RWPE1 (cell line): ENCODE results near the gene MBL2.
A peak's percentile ranks its signal among the peaks of the same experiment; 100 is the strongest.

ENCODE experiments used
- CTCF ChIA-PET: fragments of 350-600 bp; sonication (Branson Sonifier 250); formaldehyde crosslinking; extraction: SDS; loops from one replicate; lab custom pipeline; 2021; lab: Yijun Ruan, JAX
- POLR2A ChIA-PET: fragments of 400-600 bp; formaldehyde crosslinking; extraction: SDS; loops from one replicate; lab custom pipeline; 2020; ENCODE audit warnings: antibody characterized with exemption; ENCODE audit not compliant: low non-redundant PET; lab: Yijun Ruan, JAX
- DNase-seq: peaks from one replicate; pipeline ENCODE4 v3.0.0; 2012; ENCODE audit warnings: low spot score
- H3K27ac ChIP-seq: fragments of 450-650 bp; 2 replicates; pipeline ENCODE4 v1.5.1; 2017
- CTCF ChIP-seq: fragments of 450-650 bp; conservative IDR thresholded peaks from 2 replicates; pipeline ENCODE4 v1.5.1; 2017; ENCODE audit warnings: low read depth, mild to moderate bottlenecking

MBL2 gene

GRCh38 chr10:52772623-52773022 lies at the start of gene MBL2:
Gene MBL2, minus strand, starts transcription at chr10:52772784. Its CDS starts 1,149 bp downstream, at chr10:52771635.
- POLR2A ChIA-PET: interaction anchor here (0.6 kb wide), 1 partner anchor 339 kb away, joined by 3 read pairs; no protein-coding TSS in a partner anchor
- no peak within 1 kb of the TSS for H3K27ac ChIP-seq
- no peak for DNase-seq
- CTCF ChIA-PET: interaction anchor here (0.6 kb wide), 2 partner anchors 32 to 1645 kb away, joined by 3 to 6 read pairs; no protein-coding TSS in a partner anchor
- no peak for TF ChIP-seq CTCF

- no peak for DNase-seq
- no peak overlapping the region for H3K27ac ChIP-seq
- ChIA-PET CTCF (interaction anchor here (0.5 to 0.6 kb wide), 2 partner anchors 840 to 1040 kb away, joined by 3 read pairs; no protein-coding TSS in a partner anchor), POLR2A (no interaction called here)
- TF ChIP-seq CTCF: no peak
These were observed 47.7 kb upstream of the MBL2 start for GRCh38 chr10:52820309-52820708.

- DNase-seq: peak; percentile 44
- ChIA-PET CTCF (interaction anchor here (0.5 to 1.4 kb wide), 9 partner anchors 37 to 1415 kb away, joined by 3 to 11 read pairs (median 3); no protein-coding TSS in a partner anchor), POLR2A (no interaction called here)
- peak; percentile 71 for TF ChIP-seq CTCF
- H3K27ac ChIP-seq: no peak overlapping the region
These were observed 45.4 kb upstream of the MBL2 start for GRCh38 chr10:52818019-52818418.

- ChIA-PET CTCF (interaction anchor here (0.6 kb wide), 1 partner anchor 316 kb away, joined by 3 read pairs; no protein-coding TSS in a partner anchor), POLR2A (no interaction called here)
- H3K27ac ChIP-seq: no peak overlapping the region
- no peak for DNase-seq
- TF ChIP-seq CTCF: no peak
These were observed 41.9 kb upstream of the MBL2 start for GRCh38 chr10:52814506-52814905.

GRCh38 chr10:52811776-52812175 lies 39.2 kb upstream of the MBL2 start:
- ChIA-PET POLR2A (no interaction called here), CTCF (interaction anchor here (0.5 kb wide), 1 partner anchor 624 kb away, joined by 7 read pairs; no protein-coding TSS in a partner anchor)
- H3K27ac ChIP-seq: no peak overlapping the region
- no peak for TF ChIP-seq CTCF
- DNase-seq: no peak

GRCh38 chr10:52810761-52811160 lies 38.2 kb upstream of the MBL2 start:
- TF ChIP-seq CTCF: no peak
- ChIA-PET POLR2A (no interaction called here), CTCF (interaction anchor here (0.6 to 0.7 kb wide), 2 partner anchors 500 to 642 kb away, joined by 3 to 5 read pairs; no protein-coding TSS in a partner anchor)
- H3K27ac ChIP-seq: no peak overlapping the region
- DNase-seq: no peak
